Sigmoid colon (tissue), 7 donors: ENCODE measurements around the gene ABCA2. TPM values are rescaled to one million over a fixed set of nuclear protein-coding genes. Genes with fewer than 3 reads are reported as not detected.

Experiments
- DNase-seq: peaks from one replicate; pipeline ENCODE4 v3.0.0-alpha.2; 2019
- H3K27ac ChIP-seq, 4 donors: fragments of 200-600 bp; sonication (generic); one replicate each; pipeline ENCODE4 v1.5.1; 2016 to 2019; ENCODE audit warnings: mild to moderate bottlenecking in 1 of 4
- H3K27me3 ChIP-seq, 3 donors: fragments of 200-600 bp; sonication (generic); one replicate each; pipeline ENCODE4 v1.5.1; 2019; ENCODE audit warnings: mild to moderate bottlenecking in 1 of 3
- H3K36me3 ChIP-seq, 4 donors: fragments of 200-600 bp; sonication (generic); one replicate each; pipeline ENCODE4 v1.5.1; 2016 to 2019
- H3K4me1 ChIP-seq, 4 donors: fragments of 200-600 bp; sonication (generic); one replicate each; pipeline ENCODE4 v1.5.1; 2017 to 2019
- H3K4me3 ChIP-seq, 4 donors: fragments of 200-600 bp; sonication (generic); one replicate each; pipeline ENCODE4 v1.5.1; 2017 to 2019; ENCODE audit warnings: mild to moderate bottlenecking in 2 of 4, moderate library complexity in 1 of 4
- H3K9me3 ChIP-seq, 4 donors: fragments of 200-600 bp in 3 of 4; sonication (generic) in 3 of 4; one replicate each; pipeline versions ENCODE4 v1.5.1 to v1.6.1; 2013 to 2019
- EP300 ChIP-seq, 4 donors: sonication (generic); formaldehyde crosslinking; IDR thresholded peaks; one replicate each; pipeline ENCODE4 v1.6.1; 2017; ENCODE audit warnings: antibody characterized with exemption in 4 of 4
- POLR2A ChIP-seq, 2 donors: fragments of 450-650 bp; IDR thresholded peaks; one replicate each; pipeline ENCODE4 v1.6.1; 2016; ENCODE audit warnings: antibody characterized with exemption in 2 of 2, mild to moderate bottlenecking in 2 of 2, moderate library complexity in 2 of 2
- POLR2AphosphoS5 ChIP-seq, 4 donors: sonication (generic); formaldehyde crosslinking; IDR thresholded peaks; one replicate each; pipeline ENCODE4 v1.6.1; 2017; ENCODE audit warnings: antibody characterized with exemption in 4 of 4
- WGBS, 2 donors: extraction: QIAGEN DNeasy Blood & Tissue Kit; methylation state at CpG; one replicate each; pipeline ENCODE4 v1.1.7; 2013; 5-methylcytosine and 5-hydroxymethylcytosine counted together
- intact Hi-C: fragments of 100-400 bp; cut with DNase I; formaldehyde crosslinking; loops from one replicate; pipeline ENCODE4 v1.15.1; 2023
- polyA plus RNA-seq, 3 donors: library from polyadenylated mRNA; stranded (reverse); fragments of 200-250 nt; gene quantifications; one replicate each; pipeline ENCODE4 v1.2.3, GENCODE V29; 2013
- total RNA-seq, 4 donors: library from RNA; depleted of rRNA; stranded (reverse); fragments of >200 nt; gene quantifications; one replicate each; pipeline ENCODE4 v1.1.0, GENCODE V29; 2016
- TF ChIP-seq, protein P1 (sequence below), 4 experiments: fragments of 450-650 bp in 3 of 4; fragments of 200-600 bp in 1 of 4; IDR thresholded peaks; one replicate each; pipeline ENCODE4 v1.5.1; 2016 to 2019; ENCODE audit warnings: antibody characterized with exemption in 4 of 4, mild to moderate bottlenecking in 3 of 4, moderate library complexity in 2 of 4
- donor health status: healthy with polysubstance abuse.
- donor health status: Bipolar disorder and iron deficiency.
- donor health status: healthy.

ABCA2 gene
- total and polyA plus RNA-seq, 7 donors, result 6.0 to 28.6 (median 12.5) TPM

DNA sequence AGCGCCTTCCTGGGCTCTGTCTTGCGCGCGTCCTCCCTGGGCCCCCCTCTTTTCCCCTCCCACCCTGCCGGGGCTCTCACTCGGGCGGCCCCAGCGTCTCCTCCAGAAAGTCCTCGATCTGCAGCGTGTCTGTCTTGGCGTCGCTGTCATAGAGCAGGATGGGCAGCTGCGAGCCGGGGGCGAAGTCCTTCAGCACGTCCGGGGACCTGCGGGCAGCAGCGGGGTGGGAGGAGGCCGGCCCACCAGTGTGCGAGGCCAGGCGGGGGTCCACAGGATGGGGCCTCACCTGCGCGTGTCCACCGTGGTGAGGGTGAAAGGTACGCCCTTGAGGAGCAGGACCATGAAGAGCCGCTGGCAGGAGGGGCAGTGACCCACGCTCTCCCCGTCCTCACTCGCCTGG lies 32.7 kb downstream of the ABCA2 start:
- WGBS, 2 donors, result 43 to 46% methylated on average over 30 of the region's 30 CpGs
- DNase-seq, result no peak
- Histone ChIP-seq H3K27ac (no peak overlapping the region), H3K27me3 (peaks cover 26 to 58% (median 44%) of the 10 kb centered on the region in 3 donors), H3K36me3 (peaks cover 0 to 5% (median 3%) of the 10 kb centered on the region in 4 donors), H3K4me1 (peaks cover 0 to 42% (median 35%) of the 10 kb centered on the region in 4 donors), H3K4me3 (no peak overlapping the region), H3K9me3 (peaks cover 0 to 4% (median 0%) of the 10 kb centered on the region in 4 donors)
- intact Hi-C loops, result no loop called here
- TF ChIP-seq POLR2AphosphoS5 (IDR thresholded peaks at IDR 0.05) (no peak), POLR2A (IDR thresholded peaks at IDR 0.05) (no peak), EP300 (IDR thresholded peaks at IDR 0.05) (no peak)
- TF ChIP-seq, protein P1, sequence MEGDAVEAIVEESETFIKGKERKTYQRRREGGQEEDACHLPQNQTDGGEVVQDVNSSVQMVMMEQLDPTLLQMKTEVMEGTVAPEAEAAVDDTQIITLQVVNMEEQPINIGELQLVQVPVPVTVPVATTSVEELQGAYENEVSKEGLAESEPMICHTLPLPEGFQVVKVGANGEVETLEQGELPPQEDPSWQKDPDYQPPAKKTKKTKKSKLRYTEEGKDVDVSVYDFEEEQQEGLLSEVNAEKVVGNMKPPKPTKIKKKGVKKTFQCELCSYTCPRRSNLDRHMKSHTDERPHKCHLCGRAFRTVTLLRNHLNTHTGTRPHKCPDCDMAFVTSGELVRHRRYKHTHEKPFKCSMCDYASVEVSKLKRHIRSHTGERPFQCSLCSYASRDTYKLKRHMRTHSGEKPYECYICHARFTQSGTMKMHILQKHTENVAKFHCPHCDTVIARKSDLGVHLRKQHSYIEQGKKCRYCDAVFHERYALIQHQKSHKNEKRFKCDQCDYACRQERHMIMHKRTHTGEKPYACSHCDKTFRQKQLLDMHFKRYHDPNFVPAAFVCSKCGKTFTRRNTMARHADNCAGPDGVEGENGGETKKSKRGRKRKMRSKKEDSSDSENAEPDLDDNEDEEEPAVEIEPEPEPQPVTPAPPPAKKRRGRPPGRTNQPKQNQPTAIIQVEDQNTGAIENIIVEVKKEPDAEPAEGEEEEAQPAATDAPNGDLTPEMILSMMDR (IDR thresholded peaks at IDR 0.05), result no peak

DNA sequence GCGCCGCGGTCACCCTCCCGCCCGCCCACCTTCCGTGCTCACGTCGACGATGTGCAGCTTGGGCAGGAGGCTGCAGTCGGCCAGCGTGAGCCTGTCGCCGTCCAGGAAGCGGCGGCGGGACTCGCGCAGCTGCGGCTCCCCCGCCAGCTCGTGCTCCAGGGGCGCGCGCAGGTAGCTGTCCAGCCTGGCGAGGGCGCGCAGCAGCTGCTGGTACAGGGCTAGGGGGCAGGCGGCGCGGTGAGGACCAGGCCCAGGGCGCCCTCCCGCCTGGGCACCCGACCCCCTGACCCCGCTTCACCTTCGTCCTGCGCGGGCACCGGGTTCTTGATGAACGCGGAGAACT lies 33.2 kb downstream of the ABCA2 start:
- H3K27ac ChIP-seq, result no peak overlapping the region
- TF ChIP-seq, protein P1 (IDR thresholded peaks at IDR 0.05), result no peak
- TF ChIP-seq POLR2AphosphoS5 (IDR thresholded peaks at IDR 0.05), result no peak
- no peak for TF ChIP-seq POLR2A (IDR thresholded peaks at IDR 0.05)
- TF ChIP-seq EP300 (IDR thresholded peaks at IDR 0.05), result no peak
- peaks cover 0 to 42% (median 35%) of the 10 kb centered on the region in 4 donors for H3K4me1 ChIP-seq
- H3K36me3 ChIP-seq, result peaks cover 0 to 5% (median 3%) of the 10 kb centered on the region in 4 donors
- peaks cover 0 to 4% (median 0%) of the 10 kb centered on the region in 4 donors for H3K9me3 ChIP-seq
- H3K27me3 ChIP-seq, result peaks cover 26 to 58% (median 44%) of the 10 kb centered on the region in 3 donors
- WGBS, 2 donors, result 48 to 55% methylated on average over 40 of the region's 40 CpGs
- H3K4me3 ChIP-seq, result no peak overlapping the region
- no peak for DNase-seq
- intact Hi-C loops, result no loop called here

DNA sequence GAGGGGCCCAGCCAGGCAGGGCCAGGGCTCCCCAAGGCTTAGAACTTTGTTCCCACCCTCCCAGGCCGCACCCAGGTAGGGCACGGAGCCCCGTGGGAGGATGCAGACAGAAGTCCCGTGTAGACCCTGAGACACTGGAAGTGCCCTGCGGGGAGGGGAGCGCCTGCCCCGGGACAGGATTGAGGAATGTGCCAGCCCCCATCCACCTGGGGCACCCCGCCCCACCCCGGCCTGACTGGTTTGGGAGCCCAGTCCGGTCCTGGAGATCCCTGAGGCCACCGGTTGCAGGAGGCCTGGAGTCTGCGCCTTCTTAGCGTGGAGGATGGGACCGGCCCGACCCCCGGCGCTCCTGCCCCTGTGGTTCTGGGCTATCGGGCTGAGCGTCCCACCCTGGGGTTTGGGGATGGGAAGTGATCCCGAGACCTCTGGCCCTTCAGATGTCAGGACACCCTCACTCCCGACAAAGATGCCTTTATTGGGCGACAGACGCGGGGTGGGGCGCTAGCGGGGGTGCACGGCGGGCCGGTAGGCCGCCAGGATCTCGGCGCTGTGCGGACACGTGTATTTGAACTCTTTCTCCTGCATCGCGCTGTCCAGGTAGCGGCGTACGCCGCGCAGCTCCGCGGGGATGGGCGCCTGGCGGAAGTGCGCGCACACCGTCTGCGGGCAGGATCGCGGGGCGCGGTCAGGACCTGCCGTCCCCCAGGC lies 33.7 kb downstream of the ABCA2 start:
- DNase-seq, result no peak
- intact Hi-C loops, result no loop called here
- H3K27me3 ChIP-seq, result peaks cover 26 to 58% (median 44%) of the 10 kb centered on the region in 3 donors
- peaks cover 0 to 4% (median 0%) of the 10 kb centered on the region in 4 donors for H3K9me3 ChIP-seq
- no peak overlapping the region for H3K27ac ChIP-seq
- H3K4me1 ChIP-seq, result peaks cover 0 to 42% (median 35%) of the 10 kb centered on the region in 4 donors
- peaks cover 0 to 5% (median 3%) of the 10 kb centered on the region in 4 donors for H3K36me3 ChIP-seq
- no peak overlapping the region for H3K4me3 ChIP-seq
- TF ChIP-seq EP300 (IDR thresholded peaks at IDR 0.05), result no peak
- no peak for TF ChIP-seq POLR2AphosphoS5 (IDR thresholded peaks at IDR 0.05)
- TF ChIP-seq, protein P1 (IDR thresholded peaks at IDR 0.05), result no peak
- TF ChIP-seq POLR2A (IDR thresholded peaks at IDR 0.05), result no peak
- WGBS, 2 donors, result 75 to 79% methylated on average over 54 of the region's 54 CpGs

DNA sequence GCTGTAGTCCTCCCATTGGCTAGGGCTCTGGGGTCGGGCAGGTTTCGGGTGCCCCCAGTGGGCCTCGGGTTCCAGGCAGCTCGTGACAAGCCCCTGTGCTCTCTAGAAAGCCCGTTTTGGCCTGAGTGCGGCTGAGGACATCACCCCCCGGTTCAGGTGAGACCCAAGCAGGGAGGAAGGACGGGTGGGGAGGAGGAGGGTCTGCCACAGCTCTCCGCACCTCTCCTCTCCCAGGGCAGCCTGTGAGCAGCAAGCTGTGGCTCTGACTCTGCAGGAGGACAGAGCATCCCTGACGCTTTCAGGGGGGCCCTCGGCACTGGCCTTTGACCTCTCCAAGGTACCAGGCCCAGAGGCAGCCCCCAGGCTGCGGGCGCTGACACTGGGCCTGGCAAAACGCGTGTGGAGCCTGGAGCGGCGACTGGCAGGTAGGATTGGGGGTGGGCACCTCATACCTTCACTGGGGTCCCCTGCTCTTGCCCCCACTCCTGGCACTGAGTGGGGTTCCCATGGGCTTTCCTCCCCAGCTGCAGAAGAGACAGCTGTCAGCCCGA lies 35.1 kb downstream of the ABCA2 start:
- WGBS, 2 donors, result 28 to 44% methylated on average over 18 of the region's 18 CpGs
- Histone ChIP-seq H3K9me3 (peaks cover 0 to 4% (median 0%) of the 10 kb centered on the region in 4 donors), H3K4me1 (peaks cover 0 to 42% (median 35%) of the 10 kb centered on the region in 4 donors), H3K4me3 (peak overlapping the region; percentile 74 to 82 (median 77)), H3K27ac (peak overlapping the region; percentile 84 to 90 (median 88)), H3K36me3 (peaks cover 0 to 5% (median 3%) of the 10 kb centered on the region in 4 donors), H3K27me3 (peaks cover 26 to 50% (median 44%) of the 10 kb centered on the region in 3 donors)
- intact Hi-C loops, result no loop called here
- DNase-seq, result no peak
- TF ChIP-seq POLR2AphosphoS5 (IDR thresholded peaks at IDR 0.05) (no peak), EP300 (IDR thresholded peaks at IDR 0.05) (no peak), POLR2A (IDR thresholded peaks at IDR 0.05) (no peak)
- TF ChIP-seq, protein P1 (IDR thresholded peaks at IDR 0.05), result no peak
